ENCODE data around the gene SMG6.

Gene SMG6

GRCh38 chr17:2237950-2238349 lies 65.6 kb downstream of the SMG6 start:
- DNase-seq (ENCODE audit: extremely low read depth in 1 of 2, low read depth in 1 of 2) = no peak

GRCh38 chr17:2237521-2237921 lies 66.1 kb downstream of the SMG6 start:
- DNase-seq (ENCODE audit: extremely low read depth in 1 of 2, low read depth in 1 of 2) = no peak

GRCh38 chr17:2235792-2236366 lies 67.7 kb downstream of the SMG6 start:
- DNase-seq (ENCODE audit: extremely low read depth in 1 of 2, low read depth in 1 of 2) = no peak

GRCh38 chr17:2235265-2235664 lies 68.3 kb downstream of the SMG6 start:
- DNase-seq (ENCODE audit: extremely low read depth in 1 of 2, low read depth in 1 of 2) = no peak

- DNase-seq (ENCODE audit: extremely low read depth in 1 of 2, low read depth in 1 of 2) = no peak
These were observed 70.1 kb downstream of the SMG6 start for GRCh38 chr17:2233441-2233947.

GRCh38 chr17:2232244-2232638 lies 71.3 kb downstream of the SMG6 start:
- DNase-seq (ENCODE audit: extremely low read depth in 1 of 2, low read depth in 1 of 2) = no peak

GRCh38 chr17:2230877-2231276 lies 72.7 kb downstream of the SMG6 start:
- DNase-seq (ENCODE audit: extremely low read depth in 1 of 2, low read depth in 1 of 2) = no peak

GRCh38 chr17:2227025-2227699 lies 76.4 kb downstream of the SMG6 start:
- no peak for DNase-seq (ENCODE audit: extremely low read depth in 1 of 2, low read depth in 1 of 2)

- DNase-seq (ENCODE audit: extremely low read depth in 1 of 2, low read depth in 1 of 2) = no peak
These were observed 80.0 kb downstream of the SMG6 start for GRCh38 chr17:2223617-2223927.

GRCh38 chr17:2222901-2223616 lies 80.5 kb downstream of the SMG6 start:
- peak; percentile 25 to 40 for DNase-seq (ENCODE audit: extremely low read depth in 1 of 2, low read depth in 1 of 2)

GRCh38 chr17:2222301-2222700 lies 81.3 kb downstream of the SMG6 start:
- DNase-seq (ENCODE audit: extremely low read depth in 1 of 2, low read depth in 1 of 2) = no peak

- no peak for DNase-seq (ENCODE audit: extremely low read depth in 1 of 2, low read depth in 1 of 2)
These were observed 85.2 kb downstream of the SMG6 start for GRCh38 chr17:2218426-2218825.

GRCh38 chr17:2215616-2216364 lies 87.8 kb downstream of the SMG6 start:
- peak; percentile 23 to 52 for DNase-seq (ENCODE audit: extremely low read depth in 1 of 2, low read depth in 1 of 2)

- DNase-seq (ENCODE audit: extremely low read depth in 1 of 2, low read depth in 1 of 2) = no peak
These were observed 88.5 kb downstream of the SMG6 start for GRCh38 chr17:2214929-2215615.

- DNase-seq (ENCODE audit: extremely low read depth in 1 of 2, low read depth in 1 of 2) = no peak
These were observed 89.3 kb downstream of the SMG6 start for GRCh38 chr17:2214047-2214928.

GRCh38 chr17:2213291-2213960 lies 90.2 kb downstream of the SMG6 start:
- DNase-seq (ENCODE audit: extremely low read depth in 1 of 2, low read depth in 1 of 2) = no peak

GRCh38 chr17:2212400-2212981 lies 91.1 kb downstream of the SMG6 start:
- no peak for DNase-seq (ENCODE audit: extremely low read depth in 1 of 2, low read depth in 1 of 2)

- no peak for DNase-seq (ENCODE audit: extremely low read depth in 1 of 2, low read depth in 1 of 2)
These were observed 91.8 kb downstream of the SMG6 start for GRCh38 chr17:2211661-2212399.
